KBM-7 (cell line): ENCODE results near the gene GPRIN1.

Experiments
- DNase-seq: peaks from one replicate; pipeline ENCODE4 v3.0.0-alpha.2; 2015
- in situ Hi-C: fragments of 300-500 bp; cut with MboI; formaldehyde crosslinking; loops from 2 replicates; pipeline ENCODE4 v1.14.3; 2020; ENCODE audit warnings: low sequenced_read_pairs, low pct_unique_long_range_greater_than_20kb, mixed read lengths

Gene GPRIN1

GRCh38 chr5:176644878-176645670 lies 35.1 kb upstream of the GPRIN1 start:
- in situ Hi-C loops, result no loop called here
- no peak for DNase-seq

- in situ Hi-C loops, result no loop called here
- DNase-seq, result no peak
These were observed 34.3 kb upstream of the GPRIN1 start for GRCh38 chr5:176644294-176644693.

DNA sequence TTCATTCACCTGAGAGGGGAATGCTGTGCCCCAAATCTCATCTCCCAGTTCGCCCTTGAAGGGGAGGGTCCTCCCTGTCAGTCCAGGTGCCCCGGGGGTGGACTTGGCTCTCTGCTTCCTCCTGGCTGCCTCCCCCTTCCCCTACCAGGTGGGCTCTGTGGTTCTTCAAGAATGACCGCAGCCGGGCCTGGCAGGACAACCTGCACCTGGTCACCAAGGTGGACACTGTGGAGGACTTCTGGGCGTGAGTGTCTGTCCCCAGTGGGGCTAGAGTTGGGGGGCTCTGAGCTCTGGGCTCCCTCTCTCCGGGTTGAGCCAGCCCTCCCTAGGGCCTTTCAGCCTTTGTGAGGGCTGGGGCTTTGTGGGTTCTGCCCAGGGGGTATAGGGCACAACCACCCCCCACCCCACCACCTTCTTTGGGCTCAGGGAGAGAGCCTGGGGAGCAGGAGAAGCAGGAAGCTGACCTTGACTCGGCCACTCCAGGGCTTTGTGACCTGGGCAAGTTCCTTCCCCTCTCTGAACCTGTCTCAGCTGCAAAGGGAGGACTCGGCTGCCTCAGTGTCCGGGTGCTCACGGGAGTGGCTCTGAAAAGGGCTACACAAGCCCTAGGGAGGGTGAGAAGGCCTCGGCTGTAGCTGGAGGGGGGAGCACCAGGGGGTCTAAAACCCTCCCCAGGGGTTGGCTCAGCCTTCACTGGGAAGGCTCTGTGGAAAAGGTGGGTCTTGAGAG lies 33.7 kb upstream of the GPRIN1 start:
- in situ Hi-C loops, result no loop called here
- DNase-seq, result no peak

DNA sequence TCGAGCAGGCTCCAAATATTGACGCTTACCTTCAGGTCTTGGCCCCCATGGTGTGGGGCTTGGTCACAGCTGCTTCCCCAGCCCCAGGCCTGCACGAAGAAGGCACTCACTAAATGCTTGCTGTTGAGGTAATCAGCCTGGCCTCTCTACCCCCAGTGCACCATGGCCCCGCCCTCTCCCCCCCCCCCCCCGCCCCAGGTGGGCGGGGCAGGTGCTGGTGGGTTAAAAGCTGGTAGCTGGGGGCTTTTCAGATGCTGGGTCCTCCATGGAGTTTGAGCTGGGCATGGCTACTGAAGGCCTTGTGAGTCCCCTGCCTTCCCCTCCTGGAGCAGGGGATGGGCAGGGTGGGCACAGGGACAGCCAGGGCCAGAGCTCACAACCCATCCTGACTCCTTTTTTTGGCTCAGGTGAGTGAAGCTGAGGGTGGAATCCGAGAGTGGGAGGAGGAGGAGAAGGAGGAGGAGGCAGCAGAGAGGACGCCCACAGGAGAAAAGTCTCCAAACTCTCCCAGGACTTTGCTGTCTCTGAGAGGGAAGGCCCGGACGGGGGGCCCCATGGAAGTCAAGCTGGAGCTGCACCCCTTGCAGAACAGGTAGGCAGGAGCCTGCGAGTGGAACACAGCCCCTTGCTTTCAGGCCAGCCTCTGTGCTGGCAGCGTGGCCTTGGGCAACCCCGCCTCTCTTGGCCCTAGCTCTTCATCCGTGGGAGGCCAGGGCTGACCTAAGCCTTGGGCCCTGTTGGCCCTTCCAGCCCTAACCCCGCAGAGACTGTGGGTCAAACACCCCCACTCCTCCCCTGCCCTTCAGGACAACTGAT lies 32.9 kb upstream of the GPRIN1 start:
- in situ Hi-C loops, result no loop called here
- no peak for DNase-seq

GRCh38 chr5:176640616-176641015 lies 30.7 kb upstream of the GPRIN1 start:
- in situ Hi-C loops, result no loop called here
- DNase-seq, result no peak

DNA sequence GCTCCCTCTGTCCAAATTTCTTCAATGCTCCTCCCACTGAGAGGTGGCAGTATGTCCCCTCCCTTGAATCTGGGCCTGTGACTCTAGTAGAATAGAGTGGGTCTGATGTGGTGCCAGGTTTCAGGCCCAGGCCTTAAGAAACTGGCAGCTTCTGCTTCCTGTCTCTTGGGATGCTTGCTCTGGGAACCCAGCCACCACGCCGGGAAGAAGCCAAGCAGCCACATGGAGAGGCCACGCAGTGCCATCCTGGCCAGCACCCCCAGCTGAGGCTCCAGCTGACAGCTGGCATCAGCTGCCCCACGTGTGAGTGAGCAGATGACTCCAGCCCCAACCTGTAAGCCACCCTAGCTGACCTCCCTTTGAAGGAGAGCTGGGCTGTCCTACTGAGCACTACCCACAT lies 30.0 kb upstream of the GPRIN1 start:
- in situ Hi-C loops, result no loop called here
- DNase-seq, result no peak

- in situ Hi-C loops, result no loop called here
- no peak for DNase-seq
These were observed 29.3 kb upstream of the GPRIN1 start for GRCh38 chr5:176639208-176639607.

GRCh38 chr5:176638437-176638836 lies 28.5 kb upstream of the GPRIN1 start:
- in situ Hi-C loops, result no loop called here
- no peak for DNase-seq

- no peak for DNase-seq
- in situ Hi-C loops, result no loop called here
These were observed 27.6 kb upstream of the GPRIN1 start for GRCh38 chr5:176637556-176637955.

DNA sequence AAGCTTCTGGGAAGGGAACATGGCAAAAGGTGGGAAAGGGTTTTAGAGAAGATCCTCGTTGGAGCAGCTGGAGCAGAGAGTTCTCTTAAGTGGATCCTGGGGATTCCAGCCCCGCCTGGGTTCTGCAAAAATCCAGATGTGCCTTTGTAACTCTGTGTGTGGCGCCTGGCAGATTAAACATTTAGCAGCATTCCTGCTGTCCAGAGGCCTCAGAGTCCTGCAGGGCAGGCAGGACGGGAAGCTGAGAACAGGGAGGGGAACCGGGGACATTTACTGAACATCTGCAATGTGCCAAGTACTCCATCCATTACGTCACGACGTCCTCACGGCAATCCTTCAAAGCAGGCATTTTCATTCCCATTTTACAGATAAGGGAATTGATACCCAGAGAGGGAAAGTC lies 26.5 kb upstream of the GPRIN1 start:
- in situ Hi-C loops, result no loop called here
- no peak for DNase-seq

- in situ Hi-C loops, result no loop called here
- peak; percentile 57 for DNase-seq
These were observed 23.6 kb upstream of the GPRIN1 start for GRCh38 chr5:176633598-176633997.

DNA sequence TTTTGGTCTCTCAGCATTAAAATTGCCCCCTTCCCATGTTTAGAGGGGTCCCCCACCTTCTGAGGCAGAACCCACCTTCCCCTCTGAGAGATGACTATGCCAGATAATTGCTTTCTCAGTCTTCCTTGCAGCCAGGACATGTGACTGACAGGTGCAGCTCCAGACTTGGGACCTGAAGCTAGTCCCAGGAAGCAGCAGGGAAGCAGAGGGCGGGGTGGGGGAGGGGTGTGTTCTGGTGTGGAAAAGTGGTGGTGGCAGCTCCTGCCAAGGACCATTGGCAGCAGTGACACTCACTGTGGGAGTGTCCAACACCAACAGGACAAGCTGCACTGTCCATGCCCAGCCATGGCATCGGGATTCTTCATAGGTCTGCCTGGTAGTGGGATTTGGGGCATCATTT lies 22.8 kb upstream of the GPRIN1 start:
- in situ Hi-C loops, result no loop called here
- no peak for DNase-seq

GRCh38 chr5:176631383-176632200 lies 21.6 kb upstream of the GPRIN1 start:
- DNase-seq, result no peak

GRCh38 chr5:176630681-176631222 lies 20.8 kb upstream of the GPRIN1 start:
- DNase-seq, result no peak
- in situ Hi-C loops, result no loop called here

More at GRCh38 chr5:176631383-176632200, 21.6 kb upstream of the GPRIN1 start:
- in situ Hi-C loops, result no loop called here

DNA sequence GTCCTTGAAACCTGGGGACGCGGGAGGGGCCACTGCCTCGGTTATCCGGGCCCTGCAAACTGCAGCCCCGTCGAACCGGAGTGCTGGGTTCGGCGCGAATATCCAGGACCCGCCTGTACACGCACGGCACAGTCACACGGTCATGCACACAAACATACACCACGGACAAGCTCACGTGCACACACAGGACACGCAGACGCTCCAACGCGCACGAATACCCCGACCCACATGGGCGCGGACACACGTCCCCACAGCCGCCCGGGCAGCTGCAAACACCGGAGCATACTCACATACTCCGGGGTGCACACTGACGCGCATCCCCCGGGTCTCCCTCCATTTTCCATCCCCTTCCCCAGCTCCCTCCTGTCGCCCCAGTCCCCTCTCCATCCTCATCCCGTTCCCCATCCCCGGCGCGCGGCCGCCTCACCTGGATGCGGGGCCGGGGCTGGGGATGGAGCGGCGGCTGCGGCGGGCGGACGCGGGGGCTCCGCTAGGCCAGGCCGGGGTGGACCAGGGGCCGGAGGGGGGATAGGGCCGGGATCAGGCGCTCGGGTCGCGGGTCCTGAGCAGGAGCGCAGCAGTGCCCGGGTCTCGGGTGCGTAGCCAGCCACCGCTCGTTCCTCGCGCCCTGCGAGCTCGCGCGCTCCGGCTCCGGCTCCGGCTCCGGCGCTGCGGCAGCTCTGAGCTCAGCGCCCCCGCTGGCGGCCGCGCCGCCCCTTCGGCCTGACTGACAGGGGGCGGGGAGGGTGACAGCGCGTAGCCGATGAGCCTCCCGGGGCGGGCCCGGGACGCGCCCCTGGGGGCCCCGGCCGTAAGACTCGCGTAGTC lies 20.1 kb upstream of the GPRIN1 start, which contains the start of the genes EIF4E1B and SNCB:
Gene EIF4E1B, plus strand, starts transcription at position 823 of the 828 bp plus-strand sequence. CDS start 12,113 bp downstream, outside the sequence.
Gene SNCB, minus strand, starts transcription at position 682 of the 828 bp plus-strand sequence. CDS start 880 bp downstream, outside the sequence.
- no peak for DNase-seq
- in situ Hi-C loops, result no loop called here

- DNase-seq, result no peak
- in situ Hi-C loops, result no loop called here
These were observed 19.4 kb upstream of the GPRIN1 start for GRCh38 chr5:176629317-176629852.

DNA sequence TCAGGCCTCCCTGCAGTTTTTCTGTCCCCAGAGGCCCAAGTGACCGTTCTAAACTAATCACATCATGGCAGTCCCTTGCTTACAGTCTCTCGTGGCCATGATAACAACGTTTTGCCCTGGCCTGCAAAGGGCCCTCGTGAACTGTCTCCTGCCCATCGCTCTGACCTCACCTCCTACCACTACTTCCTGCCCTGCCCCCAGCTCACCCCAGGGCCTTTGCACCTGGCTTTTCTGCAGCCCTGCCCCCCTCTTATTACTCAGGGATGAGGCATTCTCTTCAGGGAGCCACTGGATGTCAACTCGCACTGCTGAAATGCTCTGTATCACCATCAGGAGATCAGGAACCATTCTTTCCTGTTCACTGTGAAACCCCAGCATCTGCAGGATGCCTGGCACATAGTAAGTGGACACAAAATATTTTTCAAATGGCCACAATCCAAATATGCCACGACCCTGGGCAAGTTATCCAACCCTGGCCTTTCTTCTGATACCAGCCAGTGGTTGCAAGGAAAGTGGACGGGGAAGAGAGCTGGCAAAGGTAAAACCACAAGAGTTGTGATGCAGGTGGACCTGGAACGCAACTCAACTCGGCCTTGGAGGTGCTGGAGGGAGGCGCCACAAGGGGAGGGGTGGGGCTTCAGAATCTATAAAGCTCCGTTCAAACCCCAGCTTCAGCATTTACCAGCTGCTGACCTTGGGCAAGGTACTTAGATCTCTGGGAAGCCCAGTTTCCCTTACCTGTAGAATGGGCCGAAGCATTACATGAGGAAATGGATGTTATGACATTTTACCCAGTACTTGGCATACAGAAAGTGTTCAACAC lies 18.7 kb upstream of the GPRIN1 start:
- in situ Hi-C loops, result no loop called here
- DNase-seq, result no peak
